Choroid plexus epithelial cell (primary cell): Measurements from ENCODE around the gene E2F1.

Experiments used
- DNase-seq: peaks from one replicate; pipeline ENCODE4 v3.0.0-alpha.2; 2010; ENCODE audit warnings: low read depth
- H3K4me3 ChIP-seq: 2 replicates; pipeline ENCODE4 v1.5.1; 2011; ENCODE audit warnings: low read depth, mild to moderate bottlenecking, control low read depth, low read length, moderate library complexity
- CTCF ChIP-seq: conservative IDR thresholded peaks from 2 replicates; pipeline ENCODE4 v1.5.1; 2011; ENCODE audit warnings: low read depth, mild to moderate bottlenecking, control low read depth, inconsistent platforms, low read length, moderate library complexity

Gene E2F1

GRCh38 chr20:33710681-33711445 lies 24.7 kb upstream of the E2F1 start:
- no peak for DNase-seq
- no peak for TF ChIP-seq CTCF
- no peak overlapping the region for H3K4me3 ChIP-seq

- no peak for TF ChIP-seq CTCF
- DNase-seq, result no peak
- no peak overlapping the region for H3K4me3 ChIP-seq
Measured at GRCh38 chr20:33709905-33710541, 23.8 kb upstream of the E2F1 start.

GRCh38 chr20:33709398-33709797 lies 23.2 kb upstream of the E2F1 start:
- H3K4me3 ChIP-seq, result no peak overlapping the region
- DNase-seq, result no peak
- TF ChIP-seq CTCF, result no peak

- DNase-seq, result no peak
- no peak for TF ChIP-seq CTCF
- H3K4me3 ChIP-seq, result no peak overlapping the region
Measured at GRCh38 chr20:33707668-33708067, 21.5 kb upstream of the E2F1 start.

- H3K4me3 ChIP-seq, result no peak overlapping the region
- DNase-seq, result no peak
- no peak for TF ChIP-seq CTCF
Measured at GRCh38 chr20:33704197-33704924, 18.2 kb upstream of the E2F1 start.

- TF ChIP-seq CTCF, result no peak
- DNase-seq, result no peak
- H3K4me3 ChIP-seq, result no peak overlapping the region
Measured at GRCh38 chr20:33703498-33704137, 17.4 kb upstream of the E2F1 start.
